CD14-positive monocyte (primary cell): Measurements from ENCODE around the gene GLTP. TPM values are rescaled to one million over a fixed set of nuclear protein-coding genes. Genes with fewer than 3 reads are reported as not detected.

ENCODE experiments used
- DNase-seq, 3 donors: peaks; one replicate each; pipeline ENCODE4 v3.0.0-alpha.2; 2011 to 2022
- H2AFZ ChIP-seq: 2 replicates; pipeline ENCODE4 v1.6.0; 2012; ENCODE audit warnings: mild to moderate bottlenecking, low read depth, low read length, inconsistent platforms; ENCODE audit not compliant: insufficient read depth, poor library complexity, severe bottlenecking
- H3K27ac ChIP-seq, 2 donors: 1 replicate in 1 of 2; 2 replicates in 1 of 2; pipeline ENCODE4 v1.5.1; 2012 to 2013; ENCODE audit warnings: low read length in 2 of 2, control low read depth in 1 of 2, inconsistent platforms in 1 of 2, low read depth in 1 of 2, mild to moderate bottlenecking in 1 of 2
- H3K27me3 ChIP-seq, 2 donors: one replicate each; pipeline versions ENCODE4 v1.6.0 to v1.6.1; 2011 to 2013; ENCODE audit warnings: low read length in 2 of 2; ENCODE audit not compliant: control insufficient read depth in 2 of 2, insufficient read depth in 2 of 2
- H3K36me3 ChIP-seq, 2 donors: replicated peaks in 1 of 2; 1 replicate in 1 of 2; 2 replicates in 1 of 2; pipeline versions ENCODE4 v1.5.1 to v1.6.1; 2012 to 2013; ENCODE audit warnings: low read length in 2 of 2, control low read depth in 1 of 2, inconsistent platforms in 1 of 2, mild to moderate bottlenecking in 1 of 2; ENCODE audit not compliant: insufficient read depth in 2 of 2, control insufficient read depth in 1 of 2
- H3K4me1 ChIP-seq, 2 donors: 1 replicate in 1 of 2; 2 replicates in 1 of 2; pipeline versions ENCODE4 v1.5.1 to v1.6.1; 2012 to 2013; ENCODE audit warnings: low read length in 2 of 2, control low read depth in 1 of 2, inconsistent platforms in 1 of 2, mild to moderate bottlenecking in 1 of 2, moderate library complexity in 1 of 2; ENCODE audit not compliant: insufficient read depth in 2 of 2, control insufficient read depth in 1 of 2
- H3K4me2 ChIP-seq: replicated peaks from 2 replicates; pipeline ENCODE3; 2012; ENCODE audit warnings: low read length, moderate library complexity, mild to moderate bottlenecking; ENCODE audit not compliant: poor library complexity, severe bottlenecking; ENCODE audit errors: extremely low read depth
- H3K4me3 ChIP-seq, 3 experiments: fragments of 200-600 bp in 1 of 3; sonication (generic) in 1 of 3; replicated peaks in 1 of 3; 1 replicate in 2 of 3; 2 replicates in 1 of 3; pipeline ENCODE4 v1.5.1; 2011 to 2013; ENCODE audit warnings: low read length in 3 of 3, mild to moderate bottlenecking in 3 of 3, control low read depth in 2 of 3, low read depth in 2 of 3, inconsistent platforms in 1 of 3, moderate library complexity in 1 of 3
- H3K79me2 ChIP-seq: 2 replicates; pipeline ENCODE4 v1.6.0; 2012; ENCODE audit warnings: mild to moderate bottlenecking, control low read depth, inconsistent platforms, low read length, moderate library complexity; ENCODE audit not compliant: insufficient read depth
- H3K9ac ChIP-seq: 2 replicates; pipeline ENCODE4 v1.6.0; 2017; ENCODE audit warnings: low read length, mild to moderate bottlenecking; ENCODE audit not compliant: insufficient read depth, poor library complexity, severe bottlenecking
- H3K9me3 ChIP-seq, 2 donors: replicated peaks in 1 of 2; 1 replicate in 1 of 2; 2 replicates in 1 of 2; pipeline versions ENCODE4 v1.5.1 to v1.6.1; 2012 to 2013; ENCODE audit warnings: low read length in 2 of 2, control low read depth in 1 of 2; ENCODE audit not compliant: control insufficient read depth in 1 of 2, insufficient read depth in 1 of 2
- H4K20me1 ChIP-seq: 2 replicates; pipeline ENCODE4 v1.6.0; 2012; ENCODE audit warnings: mild to moderate bottlenecking, low read length, control low read depth, moderate library complexity; ENCODE audit not compliant: insufficient read depth
- H3K27ac Mint-ChIP-seq, 7 donors: one replicate each; pipeline ENCODE4 v1.8.0; 2020; ENCODE audit warnings: mild to moderate bottlenecking in 7 of 7, mixed read lengths in 7 of 7, moderate library complexity in 6 of 7, inconsistent platforms in 2 of 7
- H3K27me3 Mint-ChIP-seq, 3 donors: one replicate each; pipeline ENCODE4 v1.8.0; 2021 to 2022; ENCODE audit warnings: low read depth in 3 of 3, mild to moderate bottlenecking in 3 of 3, mixed read lengths in 3 of 3, moderate library complexity in 3 of 3, inconsistent platforms in 1 of 3
- H3K36me3 Mint-ChIP-seq, 2 donors: one replicate each; pipeline ENCODE4 v1.8.0; 2020; ENCODE audit warnings: mixed read lengths in 2 of 2, inconsistent platforms in 1 of 2, mild to moderate bottlenecking in 1 of 2
- H3K4me1 Mint-ChIP-seq: one replicate; pipeline ENCODE4 v1.8.0; 2020; ENCODE audit warnings: mild to moderate bottlenecking, mixed read lengths
- H3K4me3 Mint-ChIP-seq, 2 donors: one replicate each; pipeline ENCODE4 v1.8.0; 2020; ENCODE audit warnings: mild to moderate bottlenecking in 2 of 2, mixed read lengths in 2 of 2, moderate library complexity in 1 of 2
- H3K9me3 Mint-ChIP-seq, 7 donors: one replicate each; pipeline ENCODE4 v1.8.0; 2020 to 2022; ENCODE audit warnings: mixed read lengths in 7 of 7, mild to moderate bottlenecking in 6 of 7, moderate library complexity in 6 of 7, inconsistent platforms in 2 of 7
- CTCF ChIP-seq: fragments of 200-600 bp; IDR thresholded peaks from one replicate; pipeline ENCODE4 v1.8.0; 2022; ENCODE audit warnings: antibody characterized with exemption, mild to moderate bottlenecking
- WGBS: methylation state at CpG from one replicate; pipeline ENCODE4 v1.1.5; 2013; ENCODE audit warnings: missing lambda C conversion rate; ENCODE audit not compliant: insufficient coverage; 5-methylcytosine and 5-hydroxymethylcytosine counted together
- intact Hi-C, 2 donors: fragments of 100-400 bp; cut with micrococcal nuclease; formaldehyde crosslinking; loops; one replicate each; pipeline versions ENCODE4 v1.15.0 to v1.15.1; 2023
- polyA plus RNA-seq, 3 donors: library from polyadenylated mRNA; depleted of rRNA in 1 of 3; unstranded in 2 of 3; stranded (reverse) in 1 of 3; fragments of 300-500 nt in 2 of 3; fragments of >200 nt in 1 of 3; fragmentation: Illumina TruSeq in 2 of 3; gene quantifications; 1 replicate in 2 of 3; 2 replicates in 1 of 3; pipeline ENCODE4 v1.2.3, GENCODE V29; 2012 to 2021

GLTP gene
- polyA plus RNA-seq, 3 donors: 46.2 to 65.9 (median 51.7) TPM

GRCh38 chr12:109885616-109886015 is 5.3 kb upstream of the GLTP start:
- no peaks in the 10 kb centered on the region for H4K20me1 ChIP-seq
- H2AFZ ChIP-seq: no peak overlapping the region
- H3K9ac ChIP-seq: no peak overlapping the region
- no peak overlapping the region for H3K4me3 ChIP-seq
- H3K27ac ChIP-seq: no peak overlapping the region
- Mint-ChIP-seq H3K4me1 (peaks cover 75% of the 10 kb centered on the region), H3K36me3 (peaks cover 0 to 1% of the 10 kb centered on the region in 2 donors), H3K27me3 (peaks cover 2 to 4% (median 2%) of the 10 kb centered on the region in 3 donors), H3K4me3 (no peak overlapping the region), H3K27ac (peak overlapping the region in 1 of 7 donors; percentile 10), H3K9me3 (peaks cover 0 to 3% (median 0%) of the 10 kb centered on the region in 7 donors)
- no peak for DNase-seq
- no peaks in the 10 kb centered on the region for H3K27me3 ChIP-seq
- 71% methylated on average over 7 of the region's 10 CpGs for WGBS
- H3K9me3 ChIP-seq: no peaks in the 10 kb centered on the region
- intact Hi-C loops: loop anchor here in 1 of 2 donors (10.0 kb wide), 1 partner anchor 81 kb away; no protein-coding TSS in a partner anchor
- no peak overlapping the region for H3K4me2 ChIP-seq
- no peaks in the 10 kb centered on the region for H3K79me2 ChIP-seq
- no peaks in the 10 kb centered on the region for H3K36me3 ChIP-seq
- H3K4me1 ChIP-seq: peaks cover 59 to 74% of the 10 kb centered on the region in 2 donors
- no peak for TF ChIP-seq CTCF

- no peak overlapping the region for H3K4me3 Mint-ChIP-seq
- Histone ChIP-seq H3K9me3 (no peaks in the 10 kb centered on the region), H3K4me2 (no peak overlapping the region)
Measured at GRCh38 chr12:109883461-109883860, 3.1 kb upstream of the GLTP start.

More at GRCh38 chr12:109883461-109883860, 3.1 kb upstream of the GLTP start:
- no peak overlapping the region for H2AFZ ChIP-seq
- Mint-ChIP-seq H3K27ac (peak overlapping the region in 4 of 7 donors; percentile 1 to 64 (median 10)), H3K9me3 (peaks cover 0 to 3% (median 0%) of the 10 kb centered on the region in 7 donors), H3K36me3 (peaks cover 2 to 3% of the 10 kb centered on the region in 2 donors), H3K27me3 (peaks cover 0 to 4% (median 2%) of the 10 kb centered on the region in 3 donors), H3K4me1 (peaks cover 70% of the 10 kb centered on the region)
- no peaks in the 10 kb centered on the region for H3K36me3 ChIP-seq
- H3K79me2 ChIP-seq: peaks cover 17% of the 10 kb centered on the region
- H3K27me3 ChIP-seq: no peaks in the 10 kb centered on the region
- H3K27ac ChIP-seq: no peak overlapping the region
- no peak overlapping the region for H3K4me3 ChIP-seq
- peaks cover 55 to 69% of the 10 kb centered on the region in 2 donors for H3K4me1 ChIP-seq
- WGBS: 64% methylated on average over 4 of the region's 4 CpGs
- H3K9ac ChIP-seq: no peak overlapping the region
- peaks cover 4% of the 10 kb centered on the region for H4K20me1 ChIP-seq
- DNase-seq: no peak
- TF ChIP-seq CTCF: no peak
- intact Hi-C loops: loop anchor here (5.0 to 10.0 kb wide), 2 partner anchors 36 to 79 kb away; no protein-coding TSS in a partner anchor
